Esophagus muscularis mucosa (tissue), 3 donors: ENCODE data around the gene NME7.

Source experiments
- CTCF ChIP-seq, 3 experiments: fragments of 200-600 bp in 2 of 3; fragments of 450-650 bp in 1 of 3; sonication (generic) in 2 of 3; IDR thresholded peaks; one replicate each; pipeline ENCODE4 v1.5.1; 2017 to 2019; ENCODE audit warnings: antibody characterized with exemption in 3 of 3, mild to moderate bottlenecking in 2 of 3, moderate library complexity in 1 of 3
- POLR2AphosphoS5 ChIP-seq, 2 donors: sonication (generic); formaldehyde crosslinking; IDR thresholded peaks; one replicate each; pipeline ENCODE4 v1.6.1; 2017; ENCODE audit warnings: antibody characterized with exemption in 2 of 2

GRCh38 chr1:169316556-169316955 is 51.0 kb downstream of the NME7 start:
- no peak for TF ChIP-seq CTCF (IDR thresholded peaks at IDR 0.05)
- TF ChIP-seq POLR2AphosphoS5 (IDR thresholded peaks at IDR 0.05) = no peak
